Sigmoid colon (tissue), 7 donors: ENCODE measurements around the gene AP1M1. TPM values are rescaled to one million over a fixed set of nuclear protein-coding genes. Genes with fewer than 3 reads are reported as not detected.
"Not testable (repeated sequence)": the region's sequence is repeated elsewhere in the genome, so short reads cannot be mapped to it uniquely, and the experiment has no call there.

Experiments
- DNase-seq: peaks from one replicate; pipeline ENCODE4 v3.0.0-alpha.2; 2019
- H3K27ac ChIP-seq, 4 donors: fragments of 200-600 bp; sonication (generic); one replicate each; pipeline ENCODE4 v1.5.1; 2016 to 2019; ENCODE audit warnings: mild to moderate bottlenecking in 1 of 4
- H3K27me3 ChIP-seq, 3 donors: fragments of 200-600 bp; sonication (generic); one replicate each; pipeline ENCODE4 v1.5.1; 2019; ENCODE audit warnings: mild to moderate bottlenecking in 1 of 3
- H3K36me3 ChIP-seq, 4 donors: fragments of 200-600 bp; sonication (generic); one replicate each; pipeline ENCODE4 v1.5.1; 2016 to 2019
- H3K4me1 ChIP-seq, 4 donors: fragments of 200-600 bp; sonication (generic); one replicate each; pipeline ENCODE4 v1.5.1; 2017 to 2019
- H3K4me3 ChIP-seq, 4 donors: fragments of 200-600 bp; sonication (generic); one replicate each; pipeline ENCODE4 v1.5.1; 2017 to 2019; ENCODE audit warnings: mild to moderate bottlenecking in 2 of 4, moderate library complexity in 1 of 4
- H3K9me3 ChIP-seq, 4 donors: fragments of 200-600 bp in 3 of 4; sonication (generic) in 3 of 4; one replicate each; pipeline versions ENCODE4 v1.5.1 to v1.6.1; 2013 to 2019
- EP300 ChIP-seq, 4 donors: sonication (generic); formaldehyde crosslinking; IDR thresholded peaks; one replicate each; pipeline ENCODE4 v1.6.1; 2017; ENCODE audit warnings: antibody characterized with exemption in 4 of 4
- POLR2A ChIP-seq, 2 donors: fragments of 450-650 bp; IDR thresholded peaks; one replicate each; pipeline ENCODE4 v1.6.1; 2016; ENCODE audit warnings: antibody characterized with exemption in 2 of 2, mild to moderate bottlenecking in 2 of 2, moderate library complexity in 2 of 2
- POLR2AphosphoS5 ChIP-seq, 4 donors: sonication (generic); formaldehyde crosslinking; IDR thresholded peaks; one replicate each; pipeline ENCODE4 v1.6.1; 2017; ENCODE audit warnings: antibody characterized with exemption in 4 of 4
- WGBS, 2 donors: extraction: QIAGEN DNeasy Blood & Tissue Kit; methylation state at CpG; one replicate each; pipeline ENCODE4 v1.1.7; 2013; 5-methylcytosine and 5-hydroxymethylcytosine counted together
- intact Hi-C: fragments of 100-400 bp; cut with DNase I; formaldehyde crosslinking; loops from one replicate; pipeline ENCODE4 v1.15.1; 2023
- polyA plus RNA-seq, 3 donors: library from polyadenylated mRNA; stranded (reverse); fragments of 200-250 nt; gene quantifications; one replicate each; pipeline ENCODE4 v1.2.3, GENCODE V29; 2013
- total RNA-seq, 4 donors: library from RNA; depleted of rRNA; stranded (reverse); fragments of >200 nt; gene quantifications; one replicate each; pipeline ENCODE4 v1.1.0, GENCODE V29; 2016
- TF ChIP-seq, protein P1 (sequence below), 4 experiments: fragments of 450-650 bp in 3 of 4; fragments of 200-600 bp in 1 of 4; IDR thresholded peaks; one replicate each; pipeline ENCODE4 v1.5.1; 2016 to 2019; ENCODE audit warnings: antibody characterized with exemption in 4 of 4, mild to moderate bottlenecking in 3 of 4, moderate library complexity in 2 of 4
- donor health status: healthy with polysubstance abuse.
- donor health status: Bipolar disorder and iron deficiency.
- donor health status: healthy.

Gene AP1M1
- total and polyA plus RNA-seq, 7 donors = 18.7 to 63.7 (median 57.1) TPM

DNA sequence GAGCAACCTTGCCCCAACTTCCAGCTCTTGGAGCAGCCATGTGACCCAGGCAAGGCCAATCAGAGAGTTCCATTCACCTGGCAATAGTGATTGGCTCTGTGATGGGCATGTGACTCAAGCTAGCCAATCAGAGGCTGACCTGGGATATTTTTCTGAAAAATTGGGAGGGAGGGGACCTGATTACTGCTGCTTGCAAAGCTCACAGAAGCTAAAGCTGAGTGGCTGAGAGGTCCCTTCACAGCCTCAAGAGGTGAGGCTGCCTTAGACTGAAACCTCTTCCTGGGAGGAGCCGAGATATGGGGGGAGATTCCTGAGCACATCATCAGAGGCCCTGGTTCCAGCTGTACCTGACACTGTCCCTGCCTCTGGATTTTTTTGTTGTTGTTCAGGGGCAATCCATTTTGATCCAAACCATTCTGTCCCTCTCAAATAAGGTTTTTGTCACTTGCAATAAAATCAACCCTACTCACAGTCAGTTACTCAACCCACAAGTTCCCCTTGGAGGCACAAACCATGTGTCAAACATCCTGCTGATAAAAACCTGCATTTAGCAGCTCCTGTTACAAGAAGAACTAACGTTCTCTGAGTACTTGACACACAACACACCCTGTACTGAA lies 29.1 kb upstream of the AP1M1 start:
- Histone ChIP-seq H3K4me3 (no peak overlapping the region), H3K4me1 (no peaks in the 10 kb centered on the region), H3K27ac (no peak overlapping the region), H3K9me3 (no peaks in the 10 kb centered on the region), H3K36me3 (no peaks in the 10 kb centered on the region), H3K27me3 (no peaks in the 10 kb centered on the region)
- DNase-seq = no peak
- intact Hi-C loops = no loop called here
- 52 to 63% methylated on average over 2 of the region's 2 CpGs for WGBS, 2 donors
- TF ChIP-seq, protein P1, sequence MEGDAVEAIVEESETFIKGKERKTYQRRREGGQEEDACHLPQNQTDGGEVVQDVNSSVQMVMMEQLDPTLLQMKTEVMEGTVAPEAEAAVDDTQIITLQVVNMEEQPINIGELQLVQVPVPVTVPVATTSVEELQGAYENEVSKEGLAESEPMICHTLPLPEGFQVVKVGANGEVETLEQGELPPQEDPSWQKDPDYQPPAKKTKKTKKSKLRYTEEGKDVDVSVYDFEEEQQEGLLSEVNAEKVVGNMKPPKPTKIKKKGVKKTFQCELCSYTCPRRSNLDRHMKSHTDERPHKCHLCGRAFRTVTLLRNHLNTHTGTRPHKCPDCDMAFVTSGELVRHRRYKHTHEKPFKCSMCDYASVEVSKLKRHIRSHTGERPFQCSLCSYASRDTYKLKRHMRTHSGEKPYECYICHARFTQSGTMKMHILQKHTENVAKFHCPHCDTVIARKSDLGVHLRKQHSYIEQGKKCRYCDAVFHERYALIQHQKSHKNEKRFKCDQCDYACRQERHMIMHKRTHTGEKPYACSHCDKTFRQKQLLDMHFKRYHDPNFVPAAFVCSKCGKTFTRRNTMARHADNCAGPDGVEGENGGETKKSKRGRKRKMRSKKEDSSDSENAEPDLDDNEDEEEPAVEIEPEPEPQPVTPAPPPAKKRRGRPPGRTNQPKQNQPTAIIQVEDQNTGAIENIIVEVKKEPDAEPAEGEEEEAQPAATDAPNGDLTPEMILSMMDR (IDR thresholded peaks at IDR 0.05) = no peak
- TF ChIP-seq POLR2AphosphoS5 (IDR thresholded peaks at IDR 0.05) (no peak), EP300 (IDR thresholded peaks at IDR 0.05) (no peak), POLR2A (IDR thresholded peaks at IDR 0.05) (no peak)

DNA sequence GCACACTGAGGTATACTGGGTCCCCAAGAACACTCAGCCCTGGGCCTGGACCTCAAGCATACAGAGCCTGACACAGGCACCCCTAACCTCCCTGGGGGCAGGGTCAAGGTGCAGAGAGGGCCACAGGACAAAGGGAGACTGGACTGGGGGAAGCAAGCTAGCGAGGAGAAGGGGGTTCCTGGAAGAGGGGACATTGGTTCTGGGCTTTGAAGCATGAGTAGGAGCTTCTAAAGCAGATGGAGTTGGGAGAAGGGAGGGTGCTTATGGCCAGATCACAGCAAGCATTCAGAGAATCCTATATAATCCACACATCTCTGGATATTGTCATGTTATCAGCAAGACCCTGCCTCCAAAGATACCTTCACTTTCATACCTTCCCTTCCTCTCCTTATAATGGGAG lies 27.6 kb upstream of the AP1M1 start:
- TF ChIP-seq EP300 (IDR thresholded peaks at IDR 0.05) (no peak), POLR2A (IDR thresholded peaks at IDR 0.05) (no peak), POLR2AphosphoS5 (IDR thresholded peaks at IDR 0.05) (no peak)
- TF ChIP-seq, protein P1 (IDR thresholded peaks at IDR 0.05) = no peak
- intact Hi-C loops = no loop called here
- no peaks in the 10 kb centered on the region for H3K9me3 ChIP-seq
- 81 to 87% methylated on average over 1 of the region's 1 CpG for WGBS, 2 donors
- no peaks in the 10 kb centered on the region for H3K27me3 ChIP-seq
- H3K4me3 ChIP-seq = no peak overlapping the region
- DNase-seq = no peak
- no peak overlapping the region for H3K27ac ChIP-seq
- H3K36me3 ChIP-seq = no peaks in the 10 kb centered on the region
- H3K4me1 ChIP-seq = no peaks in the 10 kb centered on the region

DNA sequence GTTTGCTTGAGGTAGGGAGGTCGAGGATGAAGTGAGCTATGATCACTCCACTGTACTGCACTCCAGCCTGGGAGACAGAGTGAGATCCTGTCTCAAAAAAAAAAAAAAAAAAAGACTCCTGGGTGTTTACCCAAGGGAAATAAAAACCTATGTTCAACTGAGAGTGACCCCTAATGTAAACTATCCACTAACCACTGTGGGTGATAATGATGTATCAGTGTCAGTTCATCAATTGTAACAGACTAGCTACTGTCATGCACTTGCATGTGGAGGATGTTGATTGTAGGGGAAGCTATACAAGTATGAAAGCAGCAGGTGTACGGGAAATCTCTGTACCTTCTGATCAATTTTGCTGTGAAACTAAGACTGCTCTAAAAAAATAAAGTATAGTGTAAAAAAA lies 21.8 kb upstream of the AP1M1 start:
- Histone ChIP-seq H3K27me3 (no peaks in the 10 kb centered on the region), H3K4me1 (no peaks in the 10 kb centered on the region), H3K36me3 (no peaks in the 10 kb centered on the region), H3K27ac (no peak overlapping the region), H3K4me3 (no peak overlapping the region), H3K9me3 (peaks cover 0 to 5% (median 2%) of the 10 kb centered on the region in 4 donors)
- DNase-seq = no peak
- intact Hi-C loops = no loop called here
- 59 to 64% methylated on average over 2 of the region's 2 CpGs for WGBS, 2 donors
- TF ChIP-seq, protein P1 (IDR thresholded peaks at IDR 0.05) = no peak
- TF ChIP-seq POLR2AphosphoS5 (IDR thresholded peaks at IDR 0.05) (no peak), EP300 (IDR thresholded peaks at IDR 0.05) (no peak)

DNA sequence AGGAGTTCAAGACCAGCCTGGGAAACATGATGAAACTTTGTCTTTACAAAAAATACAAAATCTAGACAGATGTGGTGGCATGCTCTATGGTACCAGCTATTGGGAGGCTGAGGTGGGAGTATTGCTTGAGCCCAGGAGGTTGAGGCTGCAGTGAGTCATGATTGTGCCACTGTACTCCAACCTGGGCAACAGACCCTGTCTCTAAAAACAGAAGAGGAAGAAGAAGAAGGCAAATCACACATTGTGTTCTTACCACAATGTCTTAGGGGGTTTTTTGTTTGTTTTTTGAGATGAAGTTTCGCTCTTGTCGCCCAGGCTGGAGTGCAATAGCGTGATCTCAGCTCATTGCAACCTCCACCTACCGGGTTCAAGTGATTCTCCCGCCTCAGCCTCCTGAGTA lies 18.8 kb upstream of the AP1M1 start:
- H3K27ac ChIP-seq, H3K36me3 ChIP-seq, H3K4me3 ChIP-seq, H3K4me1 ChIP-seq, DNase-seq, intact Hi-C loops, H3K9me3 ChIP-seq, H3K27me3 ChIP-seq: not testable (repeated sequence)
- WGBS, 2 donors = 91% methylated on average over 5 of the region's 5 CpGs

DNA sequence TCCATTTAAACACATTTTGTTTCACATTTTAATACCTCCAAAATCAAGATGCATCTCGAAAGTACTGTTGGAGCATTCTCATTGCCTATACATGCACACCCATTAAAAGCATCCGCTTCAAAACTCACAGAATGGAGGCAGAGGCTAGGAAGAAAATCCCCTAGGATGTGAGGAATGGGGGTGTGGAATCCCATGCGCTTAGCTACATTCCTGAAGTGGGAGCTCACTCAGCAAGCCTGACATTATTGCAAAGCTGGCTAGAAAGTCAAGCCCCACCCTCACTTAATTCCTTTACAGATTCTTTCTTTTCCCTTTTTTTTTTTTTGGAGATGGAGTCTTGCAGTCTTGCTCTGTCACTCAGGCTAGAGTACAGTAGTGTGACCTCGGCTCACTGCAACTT lies 17.1 kb upstream of the AP1M1 start:
- Histone ChIP-seq H3K27ac (no peak overlapping the region), H3K27me3 (no peaks in the 10 kb centered on the region), H3K9me3 (peaks cover 0 to 3% (median under 1%) of the 10 kb centered on the region in 4 donors), H3K36me3 (no peaks in the 10 kb centered on the region), H3K4me3 (no peak overlapping the region), H3K4me1 (peaks cover 0 to under 1% (median 0%) of the 10 kb centered on the region in 4 donors)
- intact Hi-C loops = no loop called here
- DNase-seq = no peak
- TF ChIP-seq, protein P1 (IDR thresholded peaks at IDR 0.05) = no peak
- TF ChIP-seq POLR2A (IDR thresholded peaks at IDR 0.05) (no peak), EP300 (IDR thresholded peaks at IDR 0.05) (no peak), POLR2AphosphoS5 (IDR thresholded peaks at IDR 0.05) (no peak)
- 53 to 69% methylated on average over 4 of the region's 4 CpGs for WGBS, 2 donors
